Activated CD8-positive, alpha-beta memory T cell treated with anti-CD3 and anti-CD28 coated beads for 48 hours (primary cell): ENCODE results near the gene KSR1.

Experiments
- DNase-seq, 3 experiments: peaks; one replicate each; pipeline ENCODE4 v3.0.0-alpha.2; 2020; ENCODE audit warnings: low read depth in 2 of 3, low spot score in 2 of 3

Gene KSR1

GRCh38 chr17:27512511-27513346, 56.5 kb downstream of the KSR1 start:
- DNase-seq = no peak

- DNase-seq = no peak
Observed at GRCh38 chr17:27513849-27514248, 57.6 kb downstream of the KSR1 start.

GRCh38 chr17:27514595-27515413, 58.6 kb downstream of the KSR1 start:
- no peak for DNase-seq

- no peak for DNase-seq
Observed at GRCh38 chr17:27518048-27518447, 61.8 kb downstream of the KSR1 start.

- DNase-seq = no peak
Observed at GRCh38 chr17:27518545-27519521, 62.6 kb downstream of the KSR1 start.

GRCh38 chr17:27519550-27519949, 63.3 kb downstream of the KSR1 start:
- DNase-seq = no peak

GRCh38 chr17:27520491-27521185, 64.4 kb downstream of the KSR1 start:
- DNase-seq = no peak

GRCh38 chr17:27521281-27522027, 65.2 kb downstream of the KSR1 start:
- DNase-seq = no peak

GRCh38 chr17:27522028-27522635, 65.9 kb downstream of the KSR1 start:
- no peak for DNase-seq

- no peak for DNase-seq
Observed at GRCh38 chr17:27523712-27524111, 67.5 kb downstream of the KSR1 start.

- no peak for DNase-seq
Observed at GRCh38 chr17:27524594-27524993, 68.3 kb downstream of the KSR1 start.

GRCh38 chr17:27525316-27525715, 69.1 kb downstream of the KSR1 start:
- DNase-seq = no peak

- no peak for DNase-seq
Observed at GRCh38 chr17:27525836-27526603, 69.8 kb downstream of the KSR1 start.

GRCh38 chr17:27526604-27527002, 70.4 kb downstream of the KSR1 start:
- no peak for DNase-seq

- DNase-seq = no peak
Observed at GRCh38 chr17:27529230-27529796, 73.1 kb downstream of the KSR1 start.

- DNase-seq = no peak
Observed at GRCh38 chr17:27530764-27531391, 74.6 kb downstream of the KSR1 start.

GRCh38 chr17:27531469-27531961, 75.3 kb downstream of the KSR1 start:
- no peak for DNase-seq
